PFSK-1 (cell line): Measurements from ENCODE around the gene GP1BB.

Experiments
- FOXP2 ChIP-seq: optimal IDR thresholded peaks from 2 replicates; pipeline ENCODE3; 2011; ENCODE audit warnings: borderline replicate concordance, control low read depth, inconsistent platforms; ENCODE audit not compliant: insufficient read depth; ENCODE audit errors: extremely low read length, extremely low read depth
- POLR2AphosphoS5 ChIP-seq: IDR thresholded peaks from 2 replicates; pipeline ENCODE4 v1.6.1; 2012; ENCODE audit warnings: low read depth, mild to moderate bottlenecking, control low read depth, low read length, moderate library complexity
- SIN3A ChIP-seq: IDR thresholded peaks from 2 replicates; pipeline ENCODE4 v1.6.1; 2012; ENCODE audit warnings: mild to moderate bottlenecking, low read length, moderate library complexity, borderline replicate concordance; ENCODE audit not compliant: insufficient read depth
- TAF1 ChIP-seq: IDR thresholded peaks from 2 replicates; pipeline ENCODE4 v1.6.1; 2012; ENCODE audit warnings: low read length, control low read depth, borderline replicate concordance; ENCODE audit not compliant: insufficient read depth
- TF ChIP-seq, protein P1 (sequence below), 2 experiments: IDR thresholded peaks; 2 replicates each; pipeline versions ENCODE4 v1.6.1 to v1.8.0; 2011 to 2012; ENCODE audit warnings: low read depth in 2 of 2, low read length in 2 of 2, control low read depth in 1 of 2, inconsistent platforms in 1 of 2, mild to moderate bottlenecking in 1 of 2, moderate library complexity in 1 of 2; ENCODE audit not compliant: insufficient read depth in 1 of 2

The GP1BB gene

DNA sequence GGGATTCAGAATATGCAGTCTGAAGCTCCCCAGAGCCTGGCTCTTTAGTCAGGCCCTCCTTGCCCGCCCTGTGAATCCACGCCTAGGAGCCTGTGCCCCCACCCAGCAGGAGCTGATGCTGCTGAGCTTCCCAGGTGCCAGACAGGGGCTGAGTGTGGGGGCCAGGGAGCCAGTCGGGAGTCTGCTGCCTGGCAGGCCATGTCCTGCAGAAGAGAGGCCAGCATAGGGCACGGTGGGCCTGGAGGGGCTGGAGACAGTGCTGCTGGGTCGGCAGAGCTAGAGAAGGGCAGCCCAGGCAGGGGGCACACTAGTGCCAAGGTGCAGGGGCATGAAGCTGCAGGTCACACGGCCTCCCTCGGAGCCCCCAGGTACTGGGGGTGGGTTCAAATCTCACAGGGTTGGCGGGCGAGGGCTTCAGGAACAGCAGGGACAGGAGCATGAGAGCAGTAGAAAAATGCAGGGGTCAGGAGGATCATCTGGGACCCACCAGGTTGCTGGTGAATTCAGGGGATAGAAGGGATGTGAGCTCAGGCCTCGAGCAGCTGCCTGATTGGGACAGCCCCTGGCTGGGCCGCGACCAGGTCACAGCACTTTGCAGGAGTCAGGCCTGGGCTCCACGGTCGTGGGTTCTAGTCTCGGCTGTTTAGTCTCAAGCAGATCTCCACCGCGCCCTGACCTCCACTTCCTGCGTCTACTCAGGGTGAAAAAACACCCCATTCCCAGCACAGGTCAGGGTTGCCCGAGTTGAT is 13.1 kb upstream of the GP1BB start:
- no peak for TF ChIP-seq TAF1
- TF ChIP-seq SIN3A = no peak
- TF ChIP-seq, protein P1, sequence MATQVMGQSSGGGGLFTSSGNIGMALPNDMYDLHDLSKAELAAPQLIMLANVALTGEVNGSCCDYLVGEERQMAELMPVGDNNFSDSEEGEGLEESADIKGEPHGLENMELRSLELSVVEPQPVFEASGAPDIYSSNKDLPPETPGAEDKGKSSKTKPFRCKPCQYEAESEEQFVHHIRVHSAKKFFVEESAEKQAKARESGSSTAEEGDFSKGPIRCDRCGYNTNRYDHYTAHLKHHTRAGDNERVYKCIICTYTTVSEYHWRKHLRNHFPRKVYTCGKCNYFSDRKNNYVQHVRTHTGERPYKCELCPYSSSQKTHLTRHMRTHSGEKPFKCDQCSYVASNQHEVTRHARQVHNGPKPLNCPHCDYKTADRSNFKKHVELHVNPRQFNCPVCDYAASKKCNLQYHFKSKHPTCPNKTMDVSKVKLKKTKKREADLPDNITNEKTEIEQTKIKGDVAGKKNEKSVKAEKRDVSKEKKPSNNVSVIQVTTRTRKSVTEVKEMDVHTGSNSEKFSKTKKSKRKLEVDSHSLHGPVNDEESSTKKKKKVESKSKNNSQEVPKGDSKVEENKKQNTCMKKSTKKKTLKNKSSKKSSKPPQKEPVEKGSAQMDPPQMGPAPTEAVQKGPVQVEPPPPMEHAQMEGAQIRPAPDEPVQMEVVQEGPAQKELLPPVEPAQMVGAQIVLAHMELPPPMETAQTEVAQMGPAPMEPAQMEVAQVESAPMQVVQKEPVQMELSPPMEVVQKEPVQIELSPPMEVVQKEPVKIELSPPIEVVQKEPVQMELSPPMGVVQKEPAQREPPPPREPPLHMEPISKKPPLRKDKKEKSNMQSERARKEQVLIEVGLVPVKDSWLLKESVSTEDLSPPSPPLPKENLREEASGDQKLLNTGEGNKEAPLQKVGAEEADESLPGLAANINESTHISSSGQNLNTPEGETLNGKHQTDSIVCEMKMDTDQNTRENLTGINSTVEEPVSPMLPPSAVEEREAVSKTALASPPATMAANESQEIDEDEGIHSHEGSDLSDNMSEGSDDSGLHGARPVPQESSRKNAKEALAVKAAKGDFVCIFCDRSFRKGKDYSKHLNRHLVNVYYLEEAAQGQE (IDR thresholded peaks at IDR 0.05; ENCODE audit: insufficient read depth in 1 of 2, low read depth in 2 of 2, low read length in 2 of 2) = no peak
- no peak for TF ChIP-seq POLR2AphosphoS5
- TF ChIP-seq FOXP2 = no peak

DNA sequence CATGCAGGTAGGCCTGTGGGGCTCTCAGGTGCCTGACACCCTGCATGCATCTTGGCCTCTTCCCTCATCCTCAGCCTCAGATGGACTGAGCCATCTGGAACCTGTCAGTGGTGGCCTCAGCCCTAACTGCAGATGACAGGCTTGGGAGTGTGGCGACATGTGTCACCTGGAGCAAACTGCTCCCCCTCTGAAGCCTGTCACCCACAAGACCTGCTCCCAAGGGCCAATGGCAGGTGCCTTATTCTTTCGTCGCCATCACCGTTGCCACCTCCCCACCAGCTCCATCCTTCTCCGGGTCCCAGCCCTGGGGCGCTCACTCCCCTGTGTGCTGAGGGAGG is 12.6 kb upstream of the GP1BB start:
- TF ChIP-seq FOXP2 = no peak
- no peak for TF ChIP-seq SIN3A
- TF ChIP-seq POLR2AphosphoS5 = no peak
- TF ChIP-seq, protein P1 (IDR thresholded peaks at IDR 0.05; ENCODE audit: insufficient read depth in 1 of 2, low read depth in 2 of 2, low read length in 2 of 2) = no peak
- no peak for TF ChIP-seq TAF1

DNA sequence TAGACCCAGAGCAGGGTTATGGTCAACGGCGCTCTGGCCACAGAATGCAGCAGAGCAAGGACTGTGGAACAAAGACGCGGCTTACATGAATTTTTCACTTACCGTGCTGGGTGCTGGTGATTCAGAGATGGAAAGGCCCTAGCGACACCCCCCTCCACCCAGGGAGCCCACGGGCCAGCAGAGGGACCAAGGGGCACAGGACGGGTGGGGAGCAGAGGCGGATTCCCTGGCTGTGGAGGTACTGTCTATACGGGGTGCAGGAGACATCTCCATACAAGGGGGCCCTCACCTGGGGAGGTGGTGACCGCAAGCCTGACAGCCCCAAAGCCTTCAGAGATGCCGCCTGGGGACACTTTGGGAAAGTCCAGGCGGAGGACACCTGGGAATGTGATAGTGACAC is 10.1 kb upstream of the GP1BB start:
- TF ChIP-seq SIN3A (no peak), FOXP2 (no peak), TAF1 (no peak)

DNA sequence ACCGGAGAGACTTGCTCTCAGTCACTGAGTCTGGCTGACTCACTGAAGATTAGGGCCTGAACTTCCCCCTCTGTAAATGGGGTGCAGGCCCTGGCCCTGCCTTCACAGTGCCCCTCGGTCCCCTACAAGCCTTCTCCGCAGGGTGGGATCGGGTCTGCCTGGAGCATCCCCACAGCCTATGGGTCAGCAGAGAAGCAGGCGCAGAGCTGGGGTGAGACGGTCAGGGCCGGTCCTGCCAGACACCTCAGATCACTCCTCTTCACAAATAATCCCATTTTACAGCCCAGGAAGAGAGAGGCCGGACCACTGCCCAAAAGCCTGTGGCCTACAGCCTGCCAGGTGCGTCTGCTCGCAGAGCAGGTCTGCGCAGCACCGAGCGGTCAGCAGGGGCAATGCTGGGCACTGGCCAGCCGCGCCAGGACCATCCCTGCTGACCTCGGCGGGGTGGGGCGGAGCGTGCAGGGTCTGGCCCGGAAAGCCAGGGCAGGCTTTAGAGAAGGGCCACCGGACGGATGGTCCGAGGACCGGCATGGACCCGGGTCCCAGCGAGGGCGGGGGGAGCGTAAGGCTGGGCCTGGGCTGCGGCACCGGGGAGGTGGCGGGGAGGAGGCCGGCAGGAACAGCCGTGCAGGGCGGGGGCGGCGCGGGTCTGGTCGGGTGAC is 9.6 kb upstream of the GP1BB start:
- TF ChIP-seq TAF1 = no peak
- TF ChIP-seq FOXP2 = peak; percentile 6

DNA sequence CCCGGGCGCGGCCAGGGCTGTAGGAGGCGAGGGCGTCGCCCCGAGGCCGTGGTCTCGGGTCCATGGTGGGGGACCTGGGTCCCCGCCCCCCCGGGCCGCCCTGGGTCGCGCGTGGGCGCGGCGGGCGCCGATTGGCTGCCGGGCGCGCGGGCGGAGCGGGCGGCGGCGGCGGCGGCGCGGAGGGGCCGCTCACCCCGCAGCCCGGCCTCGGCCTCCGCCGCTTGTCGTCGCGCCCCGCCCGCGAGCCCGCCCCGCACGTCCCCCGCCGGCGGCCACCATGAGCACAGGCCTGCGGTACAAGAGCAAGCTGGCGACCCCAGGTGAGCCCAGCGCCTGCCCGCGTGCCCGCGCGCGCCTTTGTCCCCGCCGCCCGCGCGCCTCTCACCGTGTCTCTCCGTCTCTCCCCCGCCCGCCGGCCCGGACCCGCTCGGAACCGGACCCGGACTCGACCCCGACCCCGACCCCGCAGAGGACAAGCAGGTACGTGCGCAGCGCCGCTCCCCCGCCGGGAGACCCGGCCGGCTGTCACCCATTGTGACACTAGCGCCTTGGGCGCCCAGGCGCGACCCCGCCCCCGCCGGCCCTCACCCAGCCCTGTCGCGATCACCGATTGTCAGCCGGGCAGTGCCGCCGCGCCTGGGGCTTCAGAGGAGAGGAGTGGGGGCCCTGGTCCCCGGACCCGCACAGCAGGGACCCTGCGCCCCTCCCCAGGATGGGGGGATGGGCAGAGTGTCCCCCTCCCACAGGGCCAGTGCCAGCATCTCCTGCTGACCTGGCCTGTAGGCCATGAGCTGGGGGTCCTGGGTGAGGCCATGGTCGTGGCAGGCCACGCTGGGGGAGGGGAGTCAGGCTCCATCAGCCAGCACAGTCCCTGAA is 8.8 kb upstream of the GP1BB start, which contains the start of gene SEPTIN5:
SEPTIN5 (plus strand) TSS at position 192 of the 876 bp plus-strand sequence; CDS start at position 278, 86 bp downstream.
- TF ChIP-seq TAF1 (no peak), FOXP2 (no peak), POLR2AphosphoS5 (no peak), SIN3A (no peak)
- TF ChIP-seq, protein P1 (IDR thresholded peaks at IDR 0.05; ENCODE audit: insufficient read depth in 1 of 2, low read depth in 2 of 2, low read length in 2 of 2) = no peak

DNA sequence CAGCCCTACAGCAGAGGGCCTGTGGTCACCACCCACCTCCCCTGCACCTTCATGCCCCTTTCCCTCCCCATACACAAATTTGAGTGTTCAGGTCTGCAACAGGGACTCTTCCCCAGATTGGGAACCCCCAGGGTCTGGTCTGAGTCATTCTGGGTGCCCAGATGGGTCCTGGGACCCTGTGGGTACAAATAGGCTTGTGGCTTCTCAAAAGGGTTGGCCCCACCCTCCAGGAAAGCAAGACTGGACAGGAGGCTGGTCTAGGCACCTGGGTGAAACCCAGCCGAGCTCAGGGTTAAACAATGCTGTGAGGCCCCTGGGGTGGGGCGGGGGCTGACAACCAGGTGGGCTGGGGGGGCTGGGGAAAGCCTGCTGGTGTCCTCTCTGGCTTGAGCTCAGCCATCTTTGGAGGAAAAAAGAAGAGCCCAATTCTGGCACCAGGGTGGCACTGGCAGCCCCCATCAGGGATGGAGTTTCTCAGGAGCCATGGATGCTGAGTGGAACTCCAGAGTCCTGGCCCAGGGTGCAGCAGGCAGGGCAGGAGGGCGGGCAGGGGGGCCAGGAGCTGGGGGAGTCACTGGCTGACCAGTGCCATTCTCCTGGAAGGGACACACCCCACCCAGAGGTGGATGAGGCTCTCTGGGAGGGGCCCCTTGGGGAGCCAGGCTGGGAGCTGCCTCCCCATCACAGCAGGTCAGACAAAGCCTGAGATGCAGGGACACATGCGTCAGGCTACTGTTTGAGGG is 8.0 kb upstream of the GP1BB start:
- TF ChIP-seq SIN3A = no peak
- TF ChIP-seq TAF1 = no peak
- TF ChIP-seq POLR2AphosphoS5 = no peak
- TF ChIP-seq, protein P1 (IDR thresholded peaks at IDR 0.05; ENCODE audit: insufficient read depth in 1 of 2, low read depth in 2 of 2, low read length in 2 of 2) = no peak
- no peak for TF ChIP-seq FOXP2
